Fibroblast of skin of left biceps (primary cell): ENCODE data around the gene RHOJ.
"Not testable (repeated sequence)": the region's sequence is repeated elsewhere in the genome, so short reads cannot be mapped to it uniquely, and the experiment has no call there.

Source experiments
- DNase-seq, 2 experiments: peaks; one replicate each; pipeline ENCODE4 v3.0.0-alpha.2; 2013; ENCODE audit warnings: low read depth in 2 of 2

Gene RHOJ

GRCh38 chr14:63204407-63205043, at the start of gene RHOJ:
Gene RHOJ (plus strand): TSS chr14:63204443. CDS start chr14:63204870, 427 bp downstream.
- no peak for DNase-seq

GRCh38 chr14:63155511-63156185, 48.6 kb upstream of the RHOJ start:
- no peak for DNase-seq

GRCh38 chr14:63157195-63157594, 47.0 kb upstream of the RHOJ start:
- no peak for DNase-seq

GRCh38 chr14:63163306-63163705, 40.9 kb upstream of the RHOJ start:
- DNase-seq = no peak

GRCh38 chr14:63164108-63164683, 40.0 kb upstream of the RHOJ start:
- DNase-seq = no peak

GRCh38 chr14:63165267-63165666, 39.0 kb upstream of the RHOJ start:
- DNase-seq = not testable (repeated sequence)

GRCh38 chr14:63167044-63167443, 37.2 kb upstream of the RHOJ start:
- no peak for DNase-seq

- peak; percentile 46 to 48 for DNase-seq
Observed at GRCh38 chr14:63174760-63175191, 29.5 kb upstream of the RHOJ start.

GRCh38 chr14:63175531-63175930, 28.7 kb upstream of the RHOJ start:
- no peak for DNase-seq

- DNase-seq = peak in 1 of 2 experiments; percentile 20
Observed at GRCh38 chr14:63178912-63179311, 25.3 kb upstream of the RHOJ start.

- DNase-seq = no peak
Observed at GRCh38 chr14:63179383-63179782, 24.9 kb upstream of the RHOJ start.

GRCh38 chr14:63180011-63180410, 24.2 kb upstream of the RHOJ start:
- DNase-seq = no peak

- no peak for DNase-seq
Observed at GRCh38 chr14:63182968-63183367, 21.3 kb upstream of the RHOJ start.

GRCh38 chr14:63186453-63186852, 17.8 kb upstream of the RHOJ start:
- DNase-seq = peak; percentile 62 to 65

- DNase-seq = no peak
Observed at GRCh38 chr14:63191211-63191610, 13.0 kb upstream of the RHOJ start.

- DNase-seq = no peak
Observed at GRCh38 chr14:63192085-63192484, 12.2 kb upstream of the RHOJ start.

- no peak for DNase-seq
Observed at GRCh38 chr14:63193236-63193635, 11.0 kb upstream of the RHOJ start.

GRCh38 chr14:63200035-63200740, 4.1 kb upstream of the RHOJ start:
- DNase-seq = no peak

- no peak for DNase-seq
Observed at GRCh38 chr14:63200767-63201166, 3.5 kb upstream of the RHOJ start.

GRCh38 chr14:63203015-63203414, 1.2 kb upstream of the RHOJ start:
- no peak for DNase-seq

GRCh38 chr14:63203618-63204406, 431 bp upstream of the RHOJ start:
- peak; percentile 98 to 99 for DNase-seq
